SU-DHL-6 (cell line): ENCODE data around the gene PAX5.

Source experiments
- H2AFZ ChIP-seq: fragments of 200-600 bp; sonication (generic); 2 replicates; pipeline ENCODE4 v1.6.1; 2014; ENCODE audit warnings: low read depth, mild to moderate bottlenecking, moderate library complexity, mixed read lengths, antibody characterized with exemption, low read length; ENCODE audit not compliant: severe bottlenecking
- H3F3A ChIP-seq: fragments of 200-600 bp; shearing (Covaris generic); 2 replicates; pipeline ENCODE4 v1.6.0; 2016; ENCODE audit warnings: antibody characterized with exemption, mild to moderate bottlenecking; ENCODE audit not compliant: insufficient read depth
- H3K27ac ChIP-seq: fragments of 200-600 bp; sonication (generic); 2 replicates; pipeline ENCODE4 v1.5.1; 2016; ENCODE audit warnings: low read depth, mild to moderate bottlenecking, low read length, moderate library complexity, mixed read lengths
- H3K27me3 ChIP-seq: fragments of 200-600 bp; sonication (generic), shearing (Covaris generic); 2 replicates; pipeline ENCODE4 v1.6.0; 2014; ENCODE audit warnings: mild to moderate bottlenecking, low read length
- H3K36me3 ChIP-seq: fragments of 200-600 bp; sonication (generic); 2 replicates; pipeline ENCODE4 v1.6.1; 2014; ENCODE audit warnings: mild to moderate bottlenecking, low read length, mixed read lengths
- H3K4me2 ChIP-seq: fragments of 300-600, 200-600 bp; shearing (Covaris generic), sonication (generic); 2 replicates; pipeline ENCODE4 v1.6.0; 2014; ENCODE audit warnings: low read length, low read depth, mild to moderate bottlenecking; ENCODE audit not compliant: poor library complexity, severe bottlenecking
- H3K4me3 ChIP-seq: fragments of 200-600 bp; sonication (generic); 2 replicates; pipeline ENCODE4 v1.5.1; 2014; ENCODE audit warnings: antibody characterized with exemption, low read length, mild to moderate bottlenecking, mixed read lengths; ENCODE audit not compliant: insufficient read depth, poor library complexity, severe bottlenecking
- H3K79me2 ChIP-seq: fragments of 200-600 bp; sonication (generic); 2 replicates; pipeline ENCODE4 v1.6.1; 2014; ENCODE audit warnings: mild to moderate bottlenecking, low read length, moderate library complexity; ENCODE audit not compliant: insufficient read depth
- H3K9ac ChIP-seq: fragments of 200-600 bp; sonication (generic); 2 replicates; pipeline ENCODE4 v1.7.0; 2014; ENCODE audit warnings: mild to moderate bottlenecking, low read length
- H3K9me2 ChIP-seq: fragments of 200-600 bp; sonication (generic); replicated peaks from 2 replicates; pipeline ENCODE4 v1.6.1; 2014; ENCODE audit warnings: low read length; ENCODE audit not compliant: insufficient read depth
- H3K9me3 ChIP-seq: fragments of 200-600 bp; sonication (generic); 2 replicates; pipeline ENCODE4 v1.6.1; 2014; ENCODE audit warnings: low read length, mixed read lengths; ENCODE audit not compliant: insufficient read depth
- H4K20me1 ChIP-seq: fragments of 200-600 bp; sonication (generic); 2 replicates; pipeline ENCODE4 v1.6.1; 2014; ENCODE audit warnings: low read depth, mild to moderate bottlenecking, antibody characterized with exemption, low read length, moderate library complexity, mixed read lengths
- CTCF ChIP-seq: fragments of 200-600 bp; sonication (generic); IDR thresholded peaks from one replicate; pipeline ENCODE4 v1.5.1; 2017; ENCODE audit warnings: antibody characterized with exemption, mild to moderate bottlenecking, low read length, moderate library complexity; ENCODE audit not compliant: insufficient read depth, poor library complexity, severe bottlenecking
- EZH2phosphoT487 ChIP-seq: fragments of 200-600 bp; sonication (generic), shearing (Covaris generic); conservative IDR thresholded peaks from 2 replicates; pipeline ENCODE4 v1.6.1; 2018; ENCODE audit warnings: mild to moderate bottlenecking, antibody characterized with exemption, low read length, moderate library complexity, mixed read lengths

The PAX5 gene

DNA sequence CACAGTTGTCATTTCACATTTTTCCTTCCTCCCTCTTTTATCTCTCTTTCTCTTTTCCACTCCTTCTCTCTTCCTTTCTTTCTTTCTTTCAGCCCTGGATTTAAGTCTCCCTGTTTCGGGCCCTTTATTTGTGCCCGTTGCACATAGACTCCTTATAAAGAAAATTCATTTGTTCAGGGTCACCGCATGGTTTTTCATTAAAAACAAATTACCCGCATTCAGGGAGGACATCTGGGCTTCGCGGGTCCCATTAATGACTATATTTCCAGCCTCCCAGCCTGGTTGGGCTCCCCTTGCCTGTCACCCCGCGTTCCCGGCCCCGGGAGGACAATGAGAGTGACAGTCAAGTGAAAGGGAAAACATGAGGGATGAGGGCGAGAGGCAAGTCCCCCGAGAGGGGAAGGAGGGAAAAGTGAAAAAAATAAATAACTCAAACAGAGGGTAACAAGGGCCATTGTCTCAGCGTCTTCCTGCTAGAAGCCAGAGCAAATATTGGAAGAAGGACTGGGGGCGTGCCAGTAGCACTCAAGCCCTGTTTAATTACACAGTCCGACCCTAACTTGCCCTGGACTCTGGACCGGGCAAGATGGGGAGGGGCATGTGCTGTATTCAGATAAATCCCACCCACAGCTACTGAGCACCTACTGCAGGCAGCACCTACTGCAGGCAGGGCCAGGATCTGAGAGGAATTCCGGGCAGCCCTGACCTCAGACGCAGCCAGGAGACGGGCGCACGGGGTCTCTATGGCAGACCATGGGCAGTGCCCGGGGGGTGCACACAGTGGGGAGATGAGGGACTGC lies 166.2 kb downstream of the PAX5 start:
- Histone ChIP-seq H3F3A (no peaks in the 10 kb centered on the region), H3K9me2 (no peaks in the 10 kb centered on the region), H3K36me3 (no peaks in the 10 kb centered on the region), H3K9ac (no peak overlapping the region), H3K79me2 (peaks cover 5% of the 10 kb centered on the region; the same call in 1 of the 2 replicates), H3K4me3 (no peak overlapping the region), H2AFZ (no peak overlapping the region), H3K27me3 (no peaks in the 10 kb centered on the region), H3K4me2 (no peak overlapping the region), H3K27ac (no peak overlapping the region), H3K9me3 (no peaks in the 10 kb centered on the region), H4K20me1 (no peaks in the 10 kb centered on the region)
- TF ChIP-seq CTCF (no peak), EZH2phosphoT487 (no peak)

GRCh38 chr9:36867241-36867640 lies 166.8 kb downstream of the PAX5 start:
- H3K36me3 ChIP-seq: no peaks in the 10 kb centered on the region
- H3K27me3 ChIP-seq: no peaks in the 10 kb centered on the region
- no peak overlapping the region for H3K4me2 ChIP-seq

DNA sequence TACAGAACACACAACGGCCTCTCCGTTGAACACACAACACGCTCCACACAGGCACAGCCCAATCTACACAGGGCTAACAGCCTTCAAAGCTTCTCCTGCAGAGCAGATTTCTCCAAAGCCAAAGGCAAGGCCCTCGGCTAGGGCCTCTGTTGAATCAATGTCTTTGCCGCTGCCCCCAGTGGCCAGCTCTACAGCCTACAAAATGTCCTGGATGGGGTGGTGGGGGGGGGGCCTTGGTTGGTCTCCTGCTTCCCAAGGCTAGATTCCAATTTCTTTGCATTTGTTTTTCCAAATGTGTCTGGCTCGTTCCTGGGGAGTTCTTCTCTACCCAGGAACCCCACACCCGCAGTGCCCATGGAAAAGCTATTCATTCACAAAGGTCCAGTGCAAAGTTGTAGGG lies 167.2 kb downstream of the PAX5 start:
- Histone ChIP-seq H3K4me3 (no peak overlapping the region), H3K9ac (no peak overlapping the region), H4K20me1 (no peaks in the 10 kb centered on the region), H3K27ac (no peak overlapping the region), H3K36me3 (no peaks in the 10 kb centered on the region), H3K9me3 (no peaks in the 10 kb centered on the region), H2AFZ (no peak overlapping the region), H3K9me2 (no peaks in the 10 kb centered on the region), H3K79me2 (0 out of 2 replicates have a peak, but pooled peaks cover 5% of the 10 kb centered on the region), H3K27me3 (no peaks in the 10 kb centered on the region), H3F3A (no peaks in the 10 kb centered on the region), H3K4me2 (no peak overlapping the region)
- TF ChIP-seq CTCF: no peak
- no peak for TF ChIP-seq EZH2phosphoT487

More at GRCh38 chr9:36867241-36867640, 166.8 kb downstream of the PAX5 start:
- H3K9me3 ChIP-seq: no peaks in the 10 kb centered on the region
- no peaks in the 10 kb centered on the region for H3F3A ChIP-seq
- no peaks in the 10 kb centered on the region for H4K20me1 ChIP-seq
- no peak overlapping the region for H3K4me3 ChIP-seq
- no peak overlapping the region for H3K9ac ChIP-seq
- no peak for TF ChIP-seq CTCF
- TF ChIP-seq EZH2phosphoT487: no peak
- H3K79me2 ChIP-seq: 0 out of 2 replicates have a peak, but pooled peaks cover 5% of the 10 kb centered on the region
- no peak overlapping the region for H2AFZ ChIP-seq
- no peak overlapping the region for H3K27ac ChIP-seq
- no peaks in the 10 kb centered on the region for H3K9me2 ChIP-seq
